Liver (tissue), 9 donors: Measurements from ENCODE around the gene ANKRA2. TPM values are rescaled to one million over a fixed set of nuclear protein-coding genes. Genes with fewer than 3 reads are reported as not detected.

ENCODE experiments used
- DNase-seq: peaks from one replicate; pipeline ENCODE4 v3.0.0-alpha.2; 2017; ENCODE audit warnings: low spot score
- H3K27ac ChIP-seq, 2 donors: one replicate each; pipeline ENCODE4 v1.7.0; 2013; ENCODE audit warnings: inconsistent platforms in 2 of 2, low read length in 2 of 2, control low read depth in 1 of 2, low read depth in 1 of 2, mild to moderate bottlenecking in 1 of 2
- H3K27me3 ChIP-seq, 4 donors: one replicate each; pipeline versions ENCODE4 v1.6.1 to v1.7.0; 2013; ENCODE audit warnings: low read length in 3 of 4, inconsistent platforms in 1 of 4, mild to moderate bottlenecking in 1 of 4, moderate library complexity in 1 of 4; ENCODE audit not compliant: control insufficient read depth in 4 of 4, insufficient read depth in 4 of 4
- H3K36me3 ChIP-seq, 4 donors: one replicate each; pipeline versions ENCODE4 v1.6.1 to v1.7.0; 2013; ENCODE audit warnings: low read length in 3 of 4, mild to moderate bottlenecking in 3 of 4, low read depth in 1 of 4, moderate library complexity in 1 of 4; ENCODE audit not compliant: control insufficient read depth in 4 of 4, insufficient read depth in 3 of 4
- H3K4me1 ChIP-seq, 4 donors: one replicate each; pipeline versions ENCODE4 v1.6.1 to v1.7.0; 2013; ENCODE audit warnings: low read length in 3 of 4, mild to moderate bottlenecking in 3 of 4, moderate library complexity in 1 of 4; ENCODE audit not compliant: control insufficient read depth in 4 of 4, insufficient read depth in 4 of 4
- H3K4me3 ChIP-seq, 3 donors: one replicate each; pipeline versions ENCODE4 v1.6.1 to v1.7.0; 2013; ENCODE audit warnings: low read length in 3 of 3, control low read depth in 1 of 3, low read depth in 1 of 3, mild to moderate bottlenecking in 1 of 3
- H3K9ac ChIP-seq, 2 donors: one replicate each; pipeline ENCODE4 v1.7.0; 2013; ENCODE audit warnings: low read length in 2 of 2, mild to moderate bottlenecking in 2 of 2, moderate library complexity in 2 of 2, control low read depth in 1 of 2, low read depth in 1 of 2
- H3K9me3 ChIP-seq, 4 donors: one replicate each; pipeline versions ENCODE4 v1.6.1 to v1.7.0; 2013; ENCODE audit warnings: low read length in 3 of 4; ENCODE audit not compliant: control insufficient read depth in 4 of 4
- ATF3 ChIP-seq: IDR thresholded peaks from 2 replicates; pipeline ENCODE4 v1.6.1; 2016; ENCODE audit warnings: antibody characterized with exemption
- EGR1 ChIP-seq, 2 donors: IDR thresholded peaks; 2 replicates each; pipeline ENCODE4 v1.6.1; 2016 to 2018; ENCODE audit warnings: antibody characterized with exemption in 2 of 2, low read depth in 2 of 2
- FOXA1 ChIP-seq: IDR thresholded peaks from 2 replicates; pipeline ENCODE4 v1.6.1; 2016; ENCODE audit warnings: antibody characterized with exemption
- FOXA2 ChIP-seq: IDR thresholded peaks from 2 replicates; pipeline ENCODE4 v1.6.1; 2016; ENCODE audit warnings: antibody characterized with exemption
- GABPA ChIP-seq, 2 donors: IDR thresholded peaks in 1 of 2; conservative IDR thresholded peaks in 1 of 2; 2 replicates each; pipeline ENCODE4 v1.6.1; 2016; ENCODE audit warnings: antibody characterized with exemption in 2 of 2, mild to moderate bottlenecking in 1 of 2, moderate library complexity in 1 of 2
- HNF4A ChIP-seq, 2 donors: conservative IDR thresholded peaks; 2 replicates each; pipeline ENCODE4 v1.6.1; 2016; ENCODE audit warnings: antibody characterized with exemption in 2 of 2, mild to moderate bottlenecking in 2 of 2
- HNF4G ChIP-seq: IDR thresholded peaks from 2 replicates; pipeline ENCODE4 v1.6.1; 2016; ENCODE audit warnings: antibody characterized with exemption
- JUND ChIP-seq, 2 donors: IDR thresholded peaks; 2 replicates each; pipeline ENCODE4 v1.6.1; 2016; ENCODE audit warnings: antibody characterized with exemption in 2 of 2
- MAX ChIP-seq: IDR thresholded peaks from 2 replicates; pipeline ENCODE4 v1.6.1; 2016; ENCODE audit warnings: antibody characterized with exemption
- NR2F2 ChIP-seq: IDR thresholded peaks from 2 replicates; pipeline ENCODE4 v1.6.1; 2016; ENCODE audit warnings: antibody characterized with exemption
- RAD21 ChIP-seq, 2 donors: IDR thresholded peaks; 2 replicates each; pipeline ENCODE4 v1.6.1; 2016; ENCODE audit warnings: antibody characterized with exemption in 2 of 2, mild to moderate bottlenecking in 2 of 2
- REST ChIP-seq: IDR thresholded peaks from 2 replicates; pipeline ENCODE4 v1.6.1; 2016; ENCODE audit warnings: antibody characterized with exemption, mild to moderate bottlenecking
- RXRA ChIP-seq, 2 donors: IDR thresholded peaks; 2 replicates each; pipeline ENCODE4 v1.6.1; 2017 to 2018; ENCODE audit warnings: antibody characterized with exemption in 2 of 2, mild to moderate bottlenecking in 1 of 2
- SP1 ChIP-seq: IDR thresholded peaks from 2 replicates; pipeline ENCODE4 v1.6.1; 2018; ENCODE audit warnings: antibody characterized with exemption, mild to moderate bottlenecking
- TAF1 ChIP-seq: conservative IDR thresholded peaks from 2 replicates; pipeline ENCODE4 v1.6.1; 2016; ENCODE audit warnings: antibody characterized with exemption, mild to moderate bottlenecking
- YY1 ChIP-seq: IDR thresholded peaks from 2 replicates; pipeline ENCODE4 v1.6.1; 2016; ENCODE audit warnings: antibody characterized with exemption, mild to moderate bottlenecking
- WGBS: extraction: QIAGEN DNeasy Blood & Tissue Kit; methylation state at CpG from one replicate; pipeline ENCODE4 v1.1.7; 2013; 5-methylcytosine and 5-hydroxymethylcytosine counted together
- polyA plus RNA-seq, 2 donors: library from polyadenylated mRNA; stranded (reverse) in 1 of 2; unstranded in 1 of 2; fragments of 200-250 nt in 1 of 2; fragments of >200 nt in 1 of 2; fragmentation: Nextera tagmentation in 1 of 2; extraction: Ambion mirVana in 1 of 2; gene quantifications; one replicate each; pipeline versions ENCODE4 v1.2.1 to v1.2.3, GENCODE V29; 2013 to 2015
- total RNA-seq, 2 donors: library from RNA; depleted of rRNA; stranded (reverse); fragments of >200 nt; gene quantifications; one replicate each; pipeline ENCODE4 v1.2.3, GENCODE V29; 2014
- TF ChIP-seq, protein P1 (sequence below): fragments of 150-350 bp; IDR thresholded peaks from 2 replicates; pipeline ENCODE4 v1.5.1; 2017; ENCODE audit warnings: improper control_type of control experiment, low read depth, low read length; ENCODE audit not compliant: missing input control
- TF ChIP-seq, protein P2 (sequence below): IDR thresholded peaks from 2 replicates; pipeline ENCODE4 v1.6.1; 2016; ENCODE audit warnings: antibody characterized with exemption
- donor health status: healthy.
- donor health status: healthy.
- donor health status: healthy.
- donor health status: healthy.
- donor health status: healthy.

The ANKRA2 gene
- total and polyA plus RNA-seq, 4 donors: 5.9 to 17.0 (median 14.5) TPM

- TF ChIP-seq RXRA (IDR thresholded peaks at IDR 0.05) (no peak), TAF1 (no peak), HNF4A (conservative IDR thresholded peaks at IDR 0.05) (no peak), JUND (IDR thresholded peaks at IDR 0.05) (no peak)
- TF ChIP-seq, protein P1, sequence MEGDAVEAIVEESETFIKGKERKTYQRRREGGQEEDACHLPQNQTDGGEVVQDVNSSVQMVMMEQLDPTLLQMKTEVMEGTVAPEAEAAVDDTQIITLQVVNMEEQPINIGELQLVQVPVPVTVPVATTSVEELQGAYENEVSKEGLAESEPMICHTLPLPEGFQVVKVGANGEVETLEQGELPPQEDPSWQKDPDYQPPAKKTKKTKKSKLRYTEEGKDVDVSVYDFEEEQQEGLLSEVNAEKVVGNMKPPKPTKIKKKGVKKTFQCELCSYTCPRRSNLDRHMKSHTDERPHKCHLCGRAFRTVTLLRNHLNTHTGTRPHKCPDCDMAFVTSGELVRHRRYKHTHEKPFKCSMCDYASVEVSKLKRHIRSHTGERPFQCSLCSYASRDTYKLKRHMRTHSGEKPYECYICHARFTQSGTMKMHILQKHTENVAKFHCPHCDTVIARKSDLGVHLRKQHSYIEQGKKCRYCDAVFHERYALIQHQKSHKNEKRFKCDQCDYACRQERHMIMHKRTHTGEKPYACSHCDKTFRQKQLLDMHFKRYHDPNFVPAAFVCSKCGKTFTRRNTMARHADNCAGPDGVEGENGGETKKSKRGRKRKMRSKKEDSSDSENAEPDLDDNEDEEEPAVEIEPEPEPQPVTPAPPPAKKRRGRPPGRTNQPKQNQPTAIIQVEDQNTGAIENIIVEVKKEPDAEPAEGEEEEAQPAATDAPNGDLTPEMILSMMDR: no peak
Observed at GRCh38 chr5:73587923-73588322, 22.5 kb upstream of the ANKRA2 start (continued).

- Histone ChIP-seq H3K9ac (no peak overlapping the region), H3K36me3 (peaks cover under 1 to 30% (median 24%) of the 10 kb centered on the region in 4 donors), H3K4me1 (no peaks in the 10 kb centered on the region), H3K27ac (no peak overlapping the region), H3K4me3 (no peak overlapping the region), H3K9me3 (no peaks in the 10 kb centered on the region), H3K27me3 (no peaks in the 10 kb centered on the region)
- TF ChIP-seq HNF4G: no peak
- no peak for TF ChIP-seq EGR1 (IDR thresholded peaks at IDR 0.05; ENCODE audit: low read depth in 2 of 2)
- no peak for TF ChIP-seq GABPA (IDR thresholded peaks at IDR 0.05 in 1 of 2, conservative IDR thresholded peaks at IDR 0.05 in 1 of 2)
- TF ChIP-seq SP1: no peak
- no peak for TF ChIP-seq MAX
- TF ChIP-seq RXRA (IDR thresholded peaks at IDR 0.05): no peak
- TF ChIP-seq TAF1: no peak
- no peak for TF ChIP-seq JUND (IDR thresholded peaks at IDR 0.05)
- no peak for TF ChIP-seq NR2F2
- TF ChIP-seq, protein P2, sequence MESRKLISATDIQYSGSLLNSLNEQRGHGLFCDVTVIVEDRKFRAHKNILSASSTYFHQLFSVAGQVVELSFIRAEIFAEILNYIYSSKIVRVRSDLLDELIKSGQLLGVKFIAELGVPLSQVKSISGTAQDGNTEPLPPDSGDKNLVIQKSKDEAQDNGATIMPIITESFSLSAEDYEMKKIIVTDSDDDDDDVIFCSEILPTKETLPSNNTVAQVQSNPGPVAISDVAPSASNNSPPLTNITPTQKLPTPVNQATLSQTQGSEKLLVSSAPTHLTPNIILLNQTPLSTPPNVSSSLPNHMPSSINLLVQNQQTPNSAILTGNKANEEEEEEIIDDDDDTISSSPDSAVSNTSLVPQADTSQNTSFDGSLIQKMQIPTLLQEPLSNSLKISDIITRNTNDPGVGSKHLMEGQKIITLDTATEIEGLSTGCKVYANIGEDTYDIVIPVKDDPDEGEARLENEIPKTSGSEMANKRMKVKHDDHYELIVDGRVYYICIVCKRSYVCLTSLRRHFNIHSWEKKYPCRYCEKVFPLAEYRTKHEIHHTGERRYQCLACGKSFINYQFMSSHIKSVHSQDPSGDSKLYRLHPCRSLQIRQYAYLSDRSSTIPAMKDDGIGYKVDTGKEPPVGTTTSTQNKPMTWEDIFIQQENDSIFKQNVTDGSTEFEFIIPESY: no peak
- no peak for TF ChIP-seq FOXA2
- no peak for TF ChIP-seq HNF4A (conservative IDR thresholded peaks at IDR 0.05)
- TF ChIP-seq YY1: no peak
- TF ChIP-seq, protein P1: no peak
- no peak for TF ChIP-seq FOXA1
- TF ChIP-seq REST: no peak
- TF ChIP-seq ATF3: no peak
- TF ChIP-seq RAD21 (IDR thresholded peaks at IDR 0.05): no peak
- WGBS: 66% methylated on average over 3 of the region's 3 CpGs
- no peak for DNase-seq
Observed at GRCh38 chr5:73582285-73583145, 17.1 kb upstream of the ANKRA2 start.
